ENCODE measurements around the gene DNER. TPM values are rescaled to one million over a fixed set of nuclear protein-coding genes. Genes with fewer than 3 reads are reported as not detected.
"Not testable (repeated sequence)": the region's sequence is repeated elsewhere in the genome, so short reads cannot be mapped to it uniquely, and the experiment has no call there.

The DNER gene
- polyA plus RNA-seq, 1 donor (not counting 4 experiments of a cell fraction or from before 2014, with no cell fraction given): 8.5 TPM

DNA sequence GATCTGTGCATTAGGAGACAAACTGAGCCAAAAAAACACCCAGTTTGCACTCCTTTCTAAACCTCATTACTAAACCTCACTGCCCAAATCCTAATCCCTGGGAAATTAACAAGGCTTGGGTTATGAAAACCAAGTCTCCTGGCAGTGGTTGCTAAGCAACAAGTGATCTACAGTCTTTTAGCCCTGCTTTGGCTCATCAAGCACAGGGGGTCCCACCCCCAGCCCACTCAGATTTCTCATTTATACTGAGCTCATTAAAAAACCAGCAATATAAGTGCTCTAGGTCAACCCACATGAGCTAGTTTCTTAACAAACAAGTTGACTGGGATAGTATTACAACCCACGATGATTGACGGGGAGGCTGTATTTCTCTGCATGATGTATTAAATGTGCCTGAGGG lies 18.4 kb downstream of the DNER start:
- dilution Hi-C loops (cut with MboI; ENCODE audit: extremely low pct_ligation_motif_present, low sequenced_read_pairs): no loop called here
- Histone ChIP-seq H3K36me3 (ENCODE audit: control insufficient read depth in 2 of 2, extremely low read depth in 1 of 2, insufficient read depth in 2 of 2, low read length in 2 of 2) (no peaks in the 10 kb centered on the region), H3K9me1 (ENCODE audit: control insufficient read depth, extremely low read depth, insufficient read depth, low read length) (no peaks in the 10 kb centered on the region), H3K27me3 (ENCODE audit: control insufficient read depth, extremely low read depth, insufficient read depth, low read length) (no peaks in the 10 kb centered on the region), H3K4me2 (ENCODE audit: control insufficient read depth, extremely low read depth, insufficient read depth, low read depth, low read length) (no peak overlapping the region), H3K4me1 (ENCODE audit: control insufficient read depth, extremely low read depth, insufficient read depth, low read length) (no peaks in the 10 kb centered on the region), H3K79me2 (ENCODE audit: control insufficient read depth, insufficient read depth, low read length) (no peaks in the 10 kb centered on the region), H3K9me3 (ENCODE audit: control insufficient read depth, low read depth, low read length) (no peaks in the 10 kb centered on the region), H3K9ac (ENCODE audit: control insufficient read depth, extremely low read depth, insufficient read depth, low read length) (no peak overlapping the region), H3K27ac (ENCODE audit: control insufficient read depth, insufficient read depth, low read length) (no peak overlapping the region), H4K20me1 (ENCODE audit: control insufficient read depth, extremely low read depth, insufficient read depth, low read length) (no peaks in the 10 kb centered on the region), H3K4me3 (ENCODE audit: control insufficient read depth in 2 of 3, extremely low read depth in 1 of 3, insufficient read depth in 2 of 3, low read depth in 1 of 3, low read length in 3 of 3) (no peak overlapping the region), H2AFZ (ENCODE audit: control insufficient read depth, low read length) (no peak overlapping the region)
- FAIRE-seq (no peak), DNase-seq (ENCODE audit: low read depth, low spot score) (no peak)
- TF ChIP-seq, protein P1, sequence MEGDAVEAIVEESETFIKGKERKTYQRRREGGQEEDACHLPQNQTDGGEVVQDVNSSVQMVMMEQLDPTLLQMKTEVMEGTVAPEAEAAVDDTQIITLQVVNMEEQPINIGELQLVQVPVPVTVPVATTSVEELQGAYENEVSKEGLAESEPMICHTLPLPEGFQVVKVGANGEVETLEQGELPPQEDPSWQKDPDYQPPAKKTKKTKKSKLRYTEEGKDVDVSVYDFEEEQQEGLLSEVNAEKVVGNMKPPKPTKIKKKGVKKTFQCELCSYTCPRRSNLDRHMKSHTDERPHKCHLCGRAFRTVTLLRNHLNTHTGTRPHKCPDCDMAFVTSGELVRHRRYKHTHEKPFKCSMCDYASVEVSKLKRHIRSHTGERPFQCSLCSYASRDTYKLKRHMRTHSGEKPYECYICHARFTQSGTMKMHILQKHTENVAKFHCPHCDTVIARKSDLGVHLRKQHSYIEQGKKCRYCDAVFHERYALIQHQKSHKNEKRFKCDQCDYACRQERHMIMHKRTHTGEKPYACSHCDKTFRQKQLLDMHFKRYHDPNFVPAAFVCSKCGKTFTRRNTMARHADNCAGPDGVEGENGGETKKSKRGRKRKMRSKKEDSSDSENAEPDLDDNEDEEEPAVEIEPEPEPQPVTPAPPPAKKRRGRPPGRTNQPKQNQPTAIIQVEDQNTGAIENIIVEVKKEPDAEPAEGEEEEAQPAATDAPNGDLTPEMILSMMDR (optimal IDR thresholded peaks at IDR 0.05 in 1 of 3, IDR thresholded peaks at IDR 0.05 in 1 of 3, conservative IDR thresholded peaks at IDR 0.05 in 1 of 3; ENCODE audit: extremely low read depth in 1 of 3, insufficient read depth in 2 of 3, low read length in 3 of 3): no peak
- no peak for TF ChIP-seq EZH2 (IDR thresholded peaks at IDR 0.05; ENCODE audit: low read length)

DNA sequence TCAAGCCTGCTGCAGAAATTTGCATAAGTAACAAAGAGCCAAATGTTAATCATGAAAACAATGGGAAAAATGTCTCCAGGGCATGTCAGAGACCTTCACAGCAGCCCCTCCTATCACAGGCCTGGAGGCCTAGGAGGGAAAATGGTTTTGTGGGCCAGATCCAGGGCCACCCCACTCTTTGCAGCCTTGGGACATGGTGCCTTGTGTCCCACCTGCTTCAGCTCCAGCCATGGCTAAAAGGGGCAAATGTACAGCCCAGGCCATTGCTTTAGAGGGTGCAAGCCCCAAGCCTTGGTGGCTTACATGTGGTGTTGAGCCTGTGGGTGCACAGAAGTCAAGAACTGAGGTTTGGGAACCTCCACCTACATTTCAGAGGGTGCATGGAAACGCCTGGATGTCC lies 20.5 kb downstream of the DNER start:
- H3K27ac ChIP-seq (ENCODE audit: control insufficient read depth, insufficient read depth, low read length); H3K27me3 ChIP-seq (ENCODE audit: control insufficient read depth, extremely low read depth, insufficient read depth, low read length); H3K4me3 ChIP-seq (ENCODE audit: control insufficient read depth in 2 of 3, extremely low read depth in 1 of 3, insufficient read depth in 2 of 3, low read depth in 1 of 3, low read length in 3 of 3); H3K79me2 ChIP-seq (ENCODE audit: control insufficient read depth, insufficient read depth, low read length); H4K20me1 ChIP-seq (ENCODE audit: control insufficient read depth, extremely low read depth, insufficient read depth, low read length); H3K9me3 ChIP-seq (ENCODE audit: control insufficient read depth, low read depth, low read length); H3K9ac ChIP-seq (ENCODE audit: control insufficient read depth, extremely low read depth, insufficient read depth, low read length); H3K9me1 ChIP-seq (ENCODE audit: control insufficient read depth, extremely low read depth, insufficient read depth, low read length); H2AFZ ChIP-seq (ENCODE audit: control insufficient read depth, low read length); H3K4me2 ChIP-seq (ENCODE audit: control insufficient read depth, extremely low read depth, insufficient read depth, low read depth, low read length); DNase-seq (ENCODE audit: low read depth, low spot score); H3K36me3 ChIP-seq (ENCODE audit: control insufficient read depth in 2 of 2, extremely low read depth in 1 of 2, insufficient read depth in 2 of 2, low read length in 2 of 2); H3K4me1 ChIP-seq (ENCODE audit: control insufficient read depth, extremely low read depth, insufficient read depth, low read length); FAIRE-seq; dilution Hi-C loops (cut with MboI; ENCODE audit: extremely low pct_ligation_motif_present, low sequenced_read_pairs): not testable (repeated sequence)

DNA sequence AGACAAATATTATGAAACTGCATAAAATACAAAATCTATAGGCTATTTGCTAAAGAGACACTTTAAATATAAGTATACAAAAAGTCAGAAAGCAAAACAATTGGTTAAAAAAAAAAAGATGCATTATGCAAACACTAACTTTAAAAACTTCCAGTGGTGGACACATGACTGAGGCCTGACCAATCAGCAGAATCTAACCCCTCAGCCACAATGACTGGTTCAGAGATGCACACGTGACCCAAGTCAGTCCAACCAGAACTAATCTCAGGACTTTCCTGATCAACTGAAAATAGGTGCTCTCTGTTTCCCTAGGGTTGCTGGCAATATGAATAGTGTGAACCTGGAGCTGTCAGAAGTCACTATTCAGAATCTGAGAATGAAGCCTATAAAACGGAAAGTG lies 22.7 kb downstream of the DNER start:
- Histone ChIP-seq H3K9ac (ENCODE audit: control insufficient read depth, extremely low read depth, insufficient read depth, low read length) (no peak overlapping the region), H3K27ac (ENCODE audit: control insufficient read depth, insufficient read depth, low read length) (no peak overlapping the region), H3K4me1 (ENCODE audit: control insufficient read depth, extremely low read depth, insufficient read depth, low read length) (no peaks in the 10 kb centered on the region), H3K9me1 (ENCODE audit: control insufficient read depth, extremely low read depth, insufficient read depth, low read length) (no peaks in the 10 kb centered on the region), H2AFZ (ENCODE audit: control insufficient read depth, low read length) (no peak overlapping the region), H3K27me3 (ENCODE audit: control insufficient read depth, extremely low read depth, insufficient read depth, low read length) (no peaks in the 10 kb centered on the region), H3K79me2 (ENCODE audit: control insufficient read depth, insufficient read depth, low read length) (no peaks in the 10 kb centered on the region), H3K36me3 (ENCODE audit: control insufficient read depth in 2 of 2, extremely low read depth in 1 of 2, insufficient read depth in 2 of 2, low read length in 2 of 2) (no peaks in the 10 kb centered on the region), H3K9me3 (ENCODE audit: control insufficient read depth, low read depth, low read length) (no peaks in the 10 kb centered on the region), H3K4me3 (ENCODE audit: control insufficient read depth in 2 of 3, extremely low read depth in 1 of 3, insufficient read depth in 2 of 3, low read depth in 1 of 3, low read length in 3 of 3) (no peak overlapping the region), H3K4me2 (ENCODE audit: control insufficient read depth, extremely low read depth, insufficient read depth, low read depth, low read length) (no peak overlapping the region), H4K20me1 (ENCODE audit: control insufficient read depth, extremely low read depth, insufficient read depth, low read length) (no peaks in the 10 kb centered on the region)
- FAIRE-seq (no peak), DNase-seq (ENCODE audit: low read depth, low spot score) (no peak)
- TF ChIP-seq EZH2 (IDR thresholded peaks at IDR 0.05; ENCODE audit: low read length): no peak
- TF ChIP-seq, protein P1 (optimal IDR thresholded peaks at IDR 0.05 in 1 of 3, IDR thresholded peaks at IDR 0.05 in 1 of 3, conservative IDR thresholded peaks at IDR 0.05 in 1 of 3; ENCODE audit: extremely low read depth in 1 of 3, insufficient read depth in 2 of 3, low read length in 3 of 3): no peak
- dilution Hi-C loops (cut with MboI; ENCODE audit: extremely low pct_ligation_motif_present, low sequenced_read_pairs): no loop called here

All from keratinocyte (primary cell).